B cell (primary cell): ENCODE results near the gene NIPAL3. TPM values are rescaled to one million over a fixed set of nuclear protein-coding genes. Genes with fewer than 3 reads are reported as not detected.
A peak's percentile ranks its signal among the peaks of the same experiment; 100 is the strongest.

Experiments used
- ATAC-seq: fragments of 200-7000 bp; cut with Tn5 transposase; one replicate; pipeline ENCODE4 v1.10.0; 2021; ENCODE audit warnings: low read depth, mild to moderate bottlenecking, moderate number of reproducible peaks, moderate library complexity
- CTCF ChIA-PET: fragments of 350-600 bp; sonication (Branson Sonifier 250); formaldehyde crosslinking; loops from one replicate; lab custom pipeline; 2021; ENCODE audit warnings: antibody characterized with exemption, inconsistent platforms; lab: Charles Lee
- POLR2A ChIA-PET: fragments of 350-600 bp; sonication (Branson Sonifier 250); formaldehyde crosslinking; loops from one replicate; lab custom pipeline; 2021; ENCODE audit warnings: antibody characterized with exemption; lab: Charles Lee
- DNase-seq: peaks from one replicate; pipeline ENCODE4 v3.0.0; 2013
- H2AFZ ChIP-seq: 2 replicates; pipeline ENCODE4 v1.6.1; 2012; ENCODE audit warnings: mild to moderate bottlenecking, low read depth, low read length; ENCODE audit not compliant: insufficient read depth, poor library complexity, severe bottlenecking
- H3K27ac ChIP-seq, 2 donors: 1 replicate in 1 of 2; 2 replicates in 1 of 2; pipeline ENCODE4 v1.5.1; 2012 to 2013; ENCODE audit warnings: low read length in 2 of 2, mild to moderate bottlenecking in 2 of 2, moderate library complexity in 1 of 2
- H3K27me3 ChIP-seq, 4 experiments: fragments of 200-600 bp in 1 of 4; sonication (generic) in 1 of 4; replicated peaks in 1 of 4; 1 replicate in 2 of 4; 2 replicates in 2 of 4; pipeline versions ENCODE4 v1.6.1 to v1.7.0; 2013 to 2016; ENCODE audit warnings: low read length in 3 of 4, mild to moderate bottlenecking in 2 of 4, mixed read lengths in 1 of 4, moderate library complexity in 1 of 4; ENCODE audit not compliant: insufficient read depth in 4 of 4, control insufficient read depth in 3 of 4; ENCODE audit errors: control extremely low read depth in 1 of 4
- H3K36me3 ChIP-seq, 2 experiments: replicated peaks in 1 of 2; 1 replicate in 1 of 2; 2 replicates in 1 of 2; pipeline versions ENCODE4 v1.6.1 to v1.7.1; 2013; ENCODE audit warnings: low read length in 1 of 2; ENCODE audit not compliant: insufficient read depth in 2 of 2, control insufficient read depth in 1 of 2; ENCODE audit errors: control extremely low read depth in 1 of 2, extremely low read depth in 1 of 2
- H3K4me1 ChIP-seq, 2 donors: fragments of 200-600 bp in 1 of 2; sonication (generic) in 1 of 2; 1 replicate in 1 of 2; 2 replicates in 1 of 2; pipeline versions ENCODE4 v1.5.1 to v1.6.1; 2013 to 2017; ENCODE audit warnings: low read length in 2 of 2; ENCODE audit not compliant: control insufficient read depth in 2 of 2, insufficient read depth in 2 of 2
- H3K4me2 ChIP-seq: replicated peaks from 2 replicates; pipeline ENCODE3; 2012; ENCODE audit warnings: mild to moderate bottlenecking, low read depth, low read length; ENCODE audit not compliant: poor library complexity, severe bottlenecking
- H3K4me3 ChIP-seq, 5 experiments: fragments of 200-600 bp in 1 of 5; sonication (generic) in 1 of 5; 1 replicate in 3 of 5; 2 replicates in 2 of 5; pipeline versions ENCODE4 v1.5.1 to v1.7.0; 2011 to 2016; ENCODE audit warnings: low read length in 4 of 5, mild to moderate bottlenecking in 4 of 5, low read depth in 2 of 5, control low read depth in 1 of 5, moderate library complexity in 1 of 5; ENCODE audit not compliant: insufficient read depth in 1 of 5; ENCODE audit errors: control extremely low read depth in 1 of 5, extremely low read depth in 1 of 5
- H3K79me2 ChIP-seq: fragments of 200-600 bp; sonication (generic); one replicate; pipeline ENCODE4 v1.6.0; 2016; ENCODE audit warnings: low read length; ENCODE audit not compliant: control insufficient read depth, insufficient read depth
- H3K9ac ChIP-seq: fragments of 200-600 bp; sonication (generic); 2 replicates; pipeline ENCODE4 v1.6.1; 2017; ENCODE audit warnings: mild to moderate bottlenecking, low read length, moderate library complexity
- H3K9me3 ChIP-seq, 3 donors: one replicate each; pipeline versions ENCODE4 v1.6.1 to v1.7.1; 2013; ENCODE audit warnings: low read length in 2 of 3; ENCODE audit not compliant: control insufficient read depth in 2 of 3, insufficient read depth in 1 of 3; ENCODE audit errors: control extremely low read depth in 1 of 3
- H4K20me1 ChIP-seq: 2 replicates; pipeline ENCODE4 v1.6.0; 2012; ENCODE audit warnings: mild to moderate bottlenecking, low read length; ENCODE audit not compliant: insufficient read depth, control insufficient read depth, poor library complexity, severe bottlenecking
- H3K27ac Mint-ChIP-seq: one replicate; pipeline ENCODE4 v1.8.0; 2021; ENCODE audit warnings: mixed read lengths
- H3K27me3 Mint-ChIP-seq: one replicate; pipeline ENCODE4 v1.8.0; 2021; ENCODE audit warnings: mixed read lengths
- H3K4me1 Mint-ChIP-seq: one replicate; pipeline ENCODE4 v1.8.0; 2021; ENCODE audit warnings: mixed read lengths
- H3K4me3 Mint-ChIP-seq: one replicate; pipeline ENCODE4 v1.8.0; 2021; ENCODE audit warnings: mixed read lengths
- H3K9me3 Mint-ChIP-seq: one replicate; pipeline ENCODE4 v1.8.0; 2022; ENCODE audit warnings: mixed read lengths; ENCODE audit not compliant: insufficient read depth
- CTCF ChIP-seq: fragments of 200-600 bp; IDR thresholded peaks from one replicate; pipeline ENCODE4 v1.8.0; 2022; ENCODE audit warnings: antibody characterized with exemption, mild to moderate bottlenecking
- EZH2 ChIP-seq: IDR thresholded peaks from 2 replicates; pipeline ENCODE4 v1.6.1; 2012; ENCODE audit warnings: borderline replicate concordance, low read depth, mild to moderate bottlenecking, moderate library complexity, low read length; ENCODE audit not compliant: insufficient read depth, poor library complexity, severe bottlenecking
- WGBS: methylation state at CpG from one replicate; pipeline ENCODE4 v1.1.5; 2013; ENCODE audit warnings: missing lambda C conversion rate; ENCODE audit not compliant: insufficient coverage; 5-methylcytosine and 5-hydroxymethylcytosine counted together
- intact Hi-C: fragments of 100-400 bp; cut with micrococcal nuclease; formaldehyde crosslinking; loops from one replicate; pipeline ENCODE4 v1.10.0; 2022
- polyA plus RNA-seq: library from polyadenylated mRNA; depleted of rRNA; stranded (reverse); fragments of >200 nt; gene quantifications from 2 replicates; pipeline ENCODE4 v1.2.3, GENCODE V29; 2012
- total RNA-seq, 2 donors: library from RNA; stranded (reverse); fragments of 120-200 nt in 1 of 2; gene quantifications; 1 replicate in 1 of 2; 2 replicates in 1 of 2; pipeline versions ENCODE4 v1.2.3 to v1.2.4, GENCODE V29; 2013 to 2022

NIPAL3 gene
- total and polyA plus RNA-seq, 2 donors (not counting 1 experiment from before 2014, with no cell fraction given) = 23.8 to 31.6 TPM

- Histone ChIP-seq H3K4me3 (peak overlapping the region in 3 of 5 experiments; percentile 12 to 48 (median 22)), H3K4me2 (peak overlapping the region; percentile 56), H3K36me3 (peaks cover under 1 to 3% of the 10 kb centered on the region in 2 experiments), H3K27me3 (no peaks in the 10 kb centered on the region), H2AFZ (peak overlapping the region; percentile 62), H3K4me1 (peaks cover 12 to 29% of the 10 kb centered on the region in 2 donors), H3K9ac (peak overlapping the region; percentile 15), H4K20me1 (no peaks in the 10 kb centered on the region), H3K9me3 (no peaks in the 10 kb centered on the region), H3K79me2 (no peaks in the 10 kb centered on the region), H3K27ac (peak overlapping the region; percentile 49 to 58)
- ATAC-seq = peak; percentile 73
- H3K27ac Mint-ChIP-seq = peak overlapping the region; percentile 88
- intact Hi-C loops = no loop called here
- no peaks in the 10 kb centered on the region for H3K9me3 Mint-ChIP-seq
- CTCF ChIA-PET = interaction anchor here (0.6 to 8.0 kb wide), 9 partner anchors 8 to 468 kb away, joined by 3 to 98 read pairs (median 5); partner anchors contain the start of gene NIPAL3
- H3K4me1 Mint-ChIP-seq = peaks cover 28% of the 10 kb centered on the region
- WGBS = 84% methylated on average over 9 of the region's 13 CpGs
- no peak for TF ChIP-seq CTCF
- no peak for TF ChIP-seq EZH2
- POLR2A ChIA-PET = no interaction called here
- peak; percentile 46 for DNase-seq
- peak overlapping the region; percentile 71 for H3K4me3 Mint-ChIP-seq
- no peaks in the 10 kb centered on the region for H3K27me3 Mint-ChIP-seq
Measured at GRCh38 chr1:24384251-24385090, 31.1 kb upstream of the NIPAL3 start.
